GM11168 (cell line): ENCODE data around the gene CDX1.
"Not testable (repeated sequence)": the region's sequence is repeated elsewhere in the genome, so short reads cannot be mapped to it uniquely, and the experiment has no call there.

Source experiments
- in situ Hi-C: fragments of 300-500 bp; cut with MboI; formaldehyde crosslinking; loops from one replicate; pipeline ENCODE4 v1.12.0; 2022; ENCODE audit warnings: low sequenced_read_pairs; ENCODE audit not compliant: unreplicated experiment

CDX1 gene

DNA sequence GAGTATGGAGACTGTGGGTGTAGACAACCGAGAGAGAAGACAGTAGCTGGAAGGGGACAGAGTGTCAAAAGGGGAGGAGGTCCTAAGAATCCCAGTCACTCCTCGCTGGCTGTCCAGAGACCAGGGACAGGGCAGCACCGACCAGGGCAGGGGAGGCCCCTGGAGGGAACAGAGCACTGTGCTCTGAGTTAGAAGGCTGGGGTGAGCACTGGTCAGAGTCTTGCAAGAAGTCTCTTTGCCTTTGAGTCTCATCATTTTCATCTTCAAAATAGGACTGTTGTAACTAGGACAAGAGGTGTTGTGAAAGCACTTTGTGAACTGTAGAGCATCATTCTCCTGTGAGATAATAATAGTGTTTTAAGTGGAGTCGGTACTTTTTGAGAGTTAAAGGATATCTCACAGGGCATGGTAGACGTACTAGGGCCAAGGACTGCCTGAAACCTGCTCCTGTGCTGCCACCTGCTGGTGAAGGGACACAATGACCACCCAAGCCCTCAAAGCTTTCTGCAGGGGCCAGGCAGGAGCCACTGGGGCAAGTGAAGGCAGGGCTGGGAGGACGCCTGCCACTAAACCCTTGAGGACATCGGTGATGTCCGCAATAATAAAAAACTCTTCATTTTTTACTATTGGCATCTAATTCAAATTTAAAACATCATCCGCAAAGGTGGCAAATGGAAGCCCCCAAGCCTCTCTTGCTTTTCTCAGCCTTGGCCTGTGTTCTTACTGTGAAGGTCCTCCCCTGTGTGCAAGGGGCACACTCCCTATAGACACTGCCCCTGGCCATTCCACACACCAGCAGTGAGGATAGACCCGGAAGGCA is 51.5 kb downstream of the CDX1 start:
- in situ Hi-C loops, result no loop called here

DNA sequence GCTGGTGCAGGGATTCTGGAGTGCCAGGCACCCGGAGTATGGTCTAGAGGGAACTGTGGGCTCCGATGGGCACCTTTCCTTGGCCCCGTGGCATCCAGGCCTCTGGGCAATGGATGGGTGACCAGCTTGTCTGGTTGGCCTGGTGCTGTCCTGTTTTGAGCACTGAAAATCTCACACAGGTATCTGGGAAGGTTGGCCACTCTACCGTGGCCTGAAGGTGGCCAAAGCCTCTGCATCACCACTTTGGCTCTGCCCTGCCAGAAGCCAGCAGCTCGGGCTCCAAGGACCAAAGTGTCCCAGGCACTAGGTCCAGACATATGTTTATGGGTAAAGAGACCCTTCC is 52.1 kb downstream of the CDX1 start:
- in situ Hi-C loops, result no loop called here

DNA sequence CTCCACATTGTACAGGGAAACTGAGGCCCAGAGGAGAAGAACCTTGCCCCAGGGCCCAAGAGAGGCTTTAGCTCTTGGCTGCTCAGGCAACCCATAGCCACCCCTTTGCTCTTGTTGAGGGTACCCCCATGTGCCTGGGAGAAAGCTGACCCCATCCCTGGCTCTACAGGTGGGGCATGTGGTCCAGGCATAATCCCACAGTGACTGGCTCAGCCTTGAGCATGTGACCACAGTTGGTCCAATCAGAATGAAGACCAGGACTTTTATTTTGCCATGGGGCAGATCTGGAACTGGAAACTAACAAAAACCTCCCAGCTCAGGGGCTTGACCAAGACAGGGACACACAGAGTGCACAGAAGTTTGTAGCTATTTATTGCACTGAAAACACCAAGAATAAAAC is 52.6 kb downstream of the CDX1 start:
- in situ Hi-C loops, result no loop called here

DNA sequence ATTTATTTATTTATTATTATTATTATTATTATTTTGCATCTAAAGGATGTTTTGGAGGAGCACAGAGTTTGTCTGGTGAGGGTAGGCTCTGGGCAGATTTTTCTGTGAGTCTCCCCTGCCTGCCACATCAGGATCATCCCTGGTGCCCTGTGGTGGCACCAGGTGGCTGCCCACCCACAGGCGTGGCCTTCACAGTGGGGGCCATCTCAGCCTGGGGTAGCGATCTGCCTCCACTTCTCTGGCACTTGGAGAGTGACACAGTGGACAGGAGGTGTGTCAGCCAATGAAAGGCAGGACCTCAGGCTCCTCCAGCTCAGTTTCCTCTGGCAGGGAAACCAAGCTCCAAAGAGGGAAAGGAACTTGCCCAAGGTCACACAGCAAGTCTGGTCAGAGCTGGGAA is 53.3 kb downstream of the CDX1 start:
- in situ Hi-C loops, result no loop called here

DNA sequence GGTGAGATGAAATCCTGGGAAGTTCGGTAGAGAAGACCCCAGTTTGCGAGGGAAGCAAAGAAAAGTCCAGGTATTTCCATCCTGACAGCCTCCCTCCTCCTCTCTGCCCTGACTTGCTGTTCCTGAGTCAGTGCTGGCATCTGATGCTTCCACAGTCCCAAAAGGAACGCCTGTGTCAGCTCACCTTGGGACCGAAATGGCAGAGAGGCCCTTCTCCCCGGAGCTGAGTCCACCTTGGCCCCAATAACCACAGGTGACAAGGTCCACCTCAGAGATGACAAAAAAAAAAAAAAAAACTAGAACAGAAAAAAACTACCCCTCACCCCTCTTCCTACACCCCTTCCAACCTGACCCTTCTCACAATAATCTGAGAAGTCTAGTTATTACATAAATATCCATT is 54.9 kb downstream of the CDX1 start:
- in situ Hi-C loops, result no loop called here

DNA sequence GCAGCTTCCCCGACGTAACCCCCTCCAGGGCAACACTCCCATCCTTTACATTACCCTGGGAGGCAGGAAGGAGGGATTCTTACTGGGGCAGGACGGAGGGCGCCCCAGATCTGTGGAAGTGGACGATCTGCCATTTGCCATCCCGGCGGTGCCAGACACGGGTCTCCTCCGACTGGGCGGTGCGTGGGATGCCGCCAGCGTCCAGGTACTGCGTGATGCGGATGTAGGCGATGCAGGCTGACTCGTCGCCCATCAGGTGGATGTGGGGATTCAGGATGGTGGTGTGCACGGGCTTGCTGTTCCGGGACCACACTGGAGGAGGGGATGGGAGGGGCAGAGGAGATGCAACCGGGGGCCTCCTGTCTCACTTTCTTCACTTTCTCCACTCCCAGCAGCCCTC is 56.3 kb downstream of the CDX1 start:
- in situ Hi-C loops, result no loop called here

DNA sequence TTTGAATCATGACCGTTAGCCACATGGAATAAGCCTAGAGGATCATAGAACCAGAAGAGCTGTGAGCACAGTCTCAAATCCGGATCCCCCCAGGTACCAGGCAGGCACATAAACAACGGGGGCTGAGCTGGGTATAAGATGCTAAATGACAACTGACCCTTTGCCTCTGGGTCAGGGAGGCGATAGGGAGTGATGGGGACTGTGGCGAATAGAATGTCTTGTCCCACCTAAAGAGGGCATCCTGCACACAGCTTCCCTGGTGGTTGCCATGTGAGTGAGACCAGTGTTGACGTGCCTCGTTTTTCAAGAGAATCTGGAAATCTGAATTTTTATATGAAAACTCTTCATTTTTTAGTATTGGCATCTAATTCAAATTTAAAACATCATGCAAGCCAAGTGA is 56.9 kb downstream of the CDX1 start:
- in situ Hi-C loops, result no loop called here

DNA sequence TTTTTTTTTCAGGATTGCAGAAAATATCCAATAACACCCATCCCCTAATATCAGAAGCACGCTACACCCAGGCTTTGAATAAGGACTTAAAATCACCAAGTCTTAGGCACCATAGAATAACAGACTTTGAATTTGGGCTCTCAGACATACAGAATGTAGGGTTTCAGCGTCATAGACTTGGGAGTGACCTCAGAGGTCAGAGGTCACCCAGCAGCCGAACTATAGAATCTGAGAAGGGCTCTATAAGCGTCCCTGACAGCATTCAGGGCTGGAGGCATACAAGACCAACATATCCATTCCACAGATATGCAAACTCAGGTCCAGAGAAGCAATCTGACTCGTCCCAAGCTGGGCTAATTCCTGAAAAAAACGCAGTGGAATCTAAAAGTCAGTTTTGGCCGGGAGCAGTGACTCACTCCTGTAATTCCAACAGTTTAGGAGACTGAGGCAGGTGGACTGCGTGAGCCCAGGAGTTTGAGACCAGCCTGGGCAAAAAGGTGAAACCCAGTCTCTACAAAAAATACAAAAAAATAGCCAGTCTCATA is 58.0 kb downstream of the CDX1 start:
- in situ Hi-C loops, result no loop called here

DNA sequence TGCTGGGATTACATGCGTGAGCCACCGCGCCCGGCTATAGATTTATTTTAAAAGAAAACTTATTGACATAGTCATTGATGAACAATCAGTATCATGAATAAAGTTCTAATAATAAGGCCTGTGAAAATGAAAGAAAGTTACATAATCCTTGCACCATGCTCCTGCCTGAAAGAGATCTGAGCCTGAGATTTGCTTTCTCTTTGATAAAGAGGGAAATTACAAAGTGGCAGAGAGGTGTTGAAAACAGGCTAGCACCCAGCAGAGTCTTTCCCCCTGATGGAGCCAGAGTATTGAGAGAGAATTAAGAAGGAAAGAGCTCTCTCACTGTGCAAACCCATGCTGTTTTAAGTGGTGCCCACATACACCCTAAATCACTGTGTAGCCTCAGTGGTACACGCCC is 60.5 kb downstream of the CDX1 start:
- in situ Hi-C loops, result no loop called here

DNA sequence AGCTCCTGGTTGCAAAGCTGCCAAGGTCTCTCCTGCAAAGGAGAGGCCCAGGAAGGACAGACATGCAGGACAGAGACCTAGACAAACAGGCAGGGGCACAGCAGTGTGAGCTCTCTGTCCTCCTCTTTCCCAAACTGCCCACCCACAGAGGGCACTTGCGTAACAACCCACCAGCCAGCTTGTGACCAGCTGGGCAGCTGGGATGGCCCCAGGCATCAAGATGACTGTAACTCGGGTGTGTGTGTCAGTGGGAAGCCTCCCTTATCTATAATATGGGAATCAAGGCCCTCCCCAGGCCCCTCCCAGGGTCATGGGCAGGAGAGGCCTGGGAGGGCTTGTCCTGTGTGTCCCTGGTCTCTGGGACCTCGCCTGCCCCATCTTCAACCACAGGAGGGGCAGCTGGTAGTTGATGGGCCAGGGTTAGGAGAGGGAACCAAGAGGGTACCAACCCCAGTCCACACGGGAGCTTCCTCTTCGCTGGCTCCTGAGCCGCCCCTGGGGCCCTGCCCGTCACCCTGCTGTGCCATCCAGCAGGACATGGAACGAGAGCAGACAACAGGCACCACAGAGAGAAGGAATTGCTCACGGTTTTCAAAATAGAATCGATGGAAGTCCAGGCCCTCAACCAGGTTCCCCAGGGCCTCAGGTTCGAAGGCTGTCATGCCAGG is 61.2 kb downstream of the CDX1 start:
- in situ Hi-C loops, result no loop called here

DNA sequence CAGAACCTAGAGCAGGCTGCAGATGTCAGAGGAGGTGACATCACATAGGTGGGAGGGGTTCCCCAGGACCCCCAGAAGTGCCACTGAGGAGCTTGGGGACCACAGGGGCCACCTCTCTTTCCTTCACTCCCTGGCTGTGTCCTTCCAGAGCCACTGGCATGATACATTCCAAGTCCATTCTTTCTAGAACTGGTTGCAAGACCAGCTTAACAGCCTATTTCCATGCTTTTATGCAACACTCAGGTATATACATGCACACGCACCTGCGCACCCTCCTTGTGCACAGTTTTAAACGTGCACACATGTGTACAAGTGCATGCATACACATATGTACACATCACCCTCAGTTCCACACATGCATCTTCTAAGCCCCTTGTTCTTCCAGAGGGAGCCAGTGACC is 63.0 kb downstream of the CDX1 start:
- in situ Hi-C loops, result no loop called here

DNA sequence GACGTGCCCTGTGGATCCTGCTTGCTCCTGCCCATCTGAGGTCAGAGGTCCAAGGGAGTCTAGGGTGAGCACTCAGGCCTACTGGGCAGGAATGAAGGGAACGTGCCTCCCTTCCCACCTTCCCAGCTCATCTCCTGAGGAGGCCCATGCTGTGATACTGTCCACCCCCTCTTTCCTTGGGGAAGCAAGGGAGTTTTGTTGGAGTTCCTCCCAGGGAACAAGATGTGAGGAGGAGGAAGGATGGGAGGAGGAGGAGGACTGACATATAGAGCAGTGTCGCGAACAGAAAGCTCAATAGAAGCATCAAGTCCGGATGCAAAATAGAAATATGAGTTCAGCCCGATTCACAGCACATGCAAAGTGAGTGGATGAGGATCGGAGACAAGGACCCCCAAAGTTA is 64.3 kb downstream of the CDX1 start:
- in situ Hi-C loops, result no loop called here

DNA sequence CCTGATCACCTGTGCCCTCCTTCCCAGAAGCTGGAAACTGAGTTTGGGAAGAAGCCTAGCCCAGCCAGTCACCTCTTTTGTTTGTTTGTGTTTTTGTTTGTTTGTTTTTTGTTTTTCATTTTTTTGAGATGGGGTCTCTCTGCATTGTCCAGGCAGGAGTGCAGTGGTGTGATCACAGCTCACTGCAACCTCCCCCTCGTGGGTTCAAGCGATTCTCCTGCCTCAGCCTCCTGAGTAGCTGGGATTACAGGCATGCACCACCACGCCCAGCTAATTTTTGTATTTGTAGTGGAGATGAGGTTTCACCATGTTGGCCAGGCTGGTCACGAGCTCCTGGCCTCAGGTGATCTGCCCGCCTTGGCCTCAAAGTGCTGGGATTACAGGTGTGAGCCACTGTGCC is 67.1 kb downstream of the CDX1 start:
- in situ Hi-C loops, result not testable (repeated sequence)
